HL-60 (cell line): ENCODE data around the gene PLXDC2.

Experiments used
- POLR2AphosphoS5 ChIP-seq: IDR thresholded peaks from 2 replicates; pipeline ENCODE4 v1.6.1; 2012; ENCODE audit warnings: low read depth
- TF ChIP-seq, protein P1 (sequence below): IDR thresholded peaks from one replicate; pipeline ENCODE4 v1.5.1; 2011; ENCODE audit warnings: low read length, control low read depth, inconsistent platforms; ENCODE audit not compliant: insufficient read depth
- TF ChIP-seq, protein P2 (sequence below): IDR thresholded peaks from 2 replicates; pipeline ENCODE4 v1.6.1; 2012; ENCODE audit warnings: low read depth; ENCODE audit not compliant: insufficient replicate concordance

DNA sequence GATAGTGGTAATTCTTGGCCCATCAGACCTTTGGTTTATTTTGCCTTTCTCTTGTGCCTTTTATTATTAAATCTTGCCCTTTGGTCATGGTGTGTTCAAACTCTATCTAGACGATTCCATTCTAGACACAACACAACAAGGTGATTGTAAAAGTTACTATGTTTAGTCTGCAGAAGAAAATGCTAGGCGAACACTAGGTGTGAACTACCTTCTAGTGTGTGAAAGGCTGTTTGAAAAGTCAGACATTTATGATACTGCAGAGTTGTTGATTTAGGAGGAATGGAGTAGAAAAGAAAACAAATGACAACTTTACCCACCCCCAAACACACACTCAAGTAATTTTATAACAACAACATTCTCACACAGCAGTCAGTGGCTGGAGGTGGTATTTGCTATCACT, 103.4 kb downstream of the PLXDC2 start:
- TF ChIP-seq, protein P1, sequence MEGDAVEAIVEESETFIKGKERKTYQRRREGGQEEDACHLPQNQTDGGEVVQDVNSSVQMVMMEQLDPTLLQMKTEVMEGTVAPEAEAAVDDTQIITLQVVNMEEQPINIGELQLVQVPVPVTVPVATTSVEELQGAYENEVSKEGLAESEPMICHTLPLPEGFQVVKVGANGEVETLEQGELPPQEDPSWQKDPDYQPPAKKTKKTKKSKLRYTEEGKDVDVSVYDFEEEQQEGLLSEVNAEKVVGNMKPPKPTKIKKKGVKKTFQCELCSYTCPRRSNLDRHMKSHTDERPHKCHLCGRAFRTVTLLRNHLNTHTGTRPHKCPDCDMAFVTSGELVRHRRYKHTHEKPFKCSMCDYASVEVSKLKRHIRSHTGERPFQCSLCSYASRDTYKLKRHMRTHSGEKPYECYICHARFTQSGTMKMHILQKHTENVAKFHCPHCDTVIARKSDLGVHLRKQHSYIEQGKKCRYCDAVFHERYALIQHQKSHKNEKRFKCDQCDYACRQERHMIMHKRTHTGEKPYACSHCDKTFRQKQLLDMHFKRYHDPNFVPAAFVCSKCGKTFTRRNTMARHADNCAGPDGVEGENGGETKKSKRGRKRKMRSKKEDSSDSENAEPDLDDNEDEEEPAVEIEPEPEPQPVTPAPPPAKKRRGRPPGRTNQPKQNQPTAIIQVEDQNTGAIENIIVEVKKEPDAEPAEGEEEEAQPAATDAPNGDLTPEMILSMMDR: no peak
- TF ChIP-seq, protein P2, sequence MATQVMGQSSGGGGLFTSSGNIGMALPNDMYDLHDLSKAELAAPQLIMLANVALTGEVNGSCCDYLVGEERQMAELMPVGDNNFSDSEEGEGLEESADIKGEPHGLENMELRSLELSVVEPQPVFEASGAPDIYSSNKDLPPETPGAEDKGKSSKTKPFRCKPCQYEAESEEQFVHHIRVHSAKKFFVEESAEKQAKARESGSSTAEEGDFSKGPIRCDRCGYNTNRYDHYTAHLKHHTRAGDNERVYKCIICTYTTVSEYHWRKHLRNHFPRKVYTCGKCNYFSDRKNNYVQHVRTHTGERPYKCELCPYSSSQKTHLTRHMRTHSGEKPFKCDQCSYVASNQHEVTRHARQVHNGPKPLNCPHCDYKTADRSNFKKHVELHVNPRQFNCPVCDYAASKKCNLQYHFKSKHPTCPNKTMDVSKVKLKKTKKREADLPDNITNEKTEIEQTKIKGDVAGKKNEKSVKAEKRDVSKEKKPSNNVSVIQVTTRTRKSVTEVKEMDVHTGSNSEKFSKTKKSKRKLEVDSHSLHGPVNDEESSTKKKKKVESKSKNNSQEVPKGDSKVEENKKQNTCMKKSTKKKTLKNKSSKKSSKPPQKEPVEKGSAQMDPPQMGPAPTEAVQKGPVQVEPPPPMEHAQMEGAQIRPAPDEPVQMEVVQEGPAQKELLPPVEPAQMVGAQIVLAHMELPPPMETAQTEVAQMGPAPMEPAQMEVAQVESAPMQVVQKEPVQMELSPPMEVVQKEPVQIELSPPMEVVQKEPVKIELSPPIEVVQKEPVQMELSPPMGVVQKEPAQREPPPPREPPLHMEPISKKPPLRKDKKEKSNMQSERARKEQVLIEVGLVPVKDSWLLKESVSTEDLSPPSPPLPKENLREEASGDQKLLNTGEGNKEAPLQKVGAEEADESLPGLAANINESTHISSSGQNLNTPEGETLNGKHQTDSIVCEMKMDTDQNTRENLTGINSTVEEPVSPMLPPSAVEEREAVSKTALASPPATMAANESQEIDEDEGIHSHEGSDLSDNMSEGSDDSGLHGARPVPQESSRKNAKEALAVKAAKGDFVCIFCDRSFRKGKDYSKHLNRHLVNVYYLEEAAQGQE: no peak
- TF ChIP-seq POLR2AphosphoS5: no peak
